Endothelial cell of umbilical vein (primary cell): ENCODE results near the gene LAMC2. TPM values are rescaled to one million over a fixed set of nuclear protein-coding genes. Genes with fewer than 3 reads are reported as not detected.

Source experiments
- BruUV-seq: library from RNA; stranded (reverse); fragments of 400-500 nt; replicated peaks from 2 replicates; lab custom pipeline; 2021; lab: Mats Ljungman, UMichigan
- CTCF ChIA-PET: fragments of 300-600, 350-600 bp; sonication (Branson Sonifier 250); formaldehyde crosslinking; loops from one replicate; lab custom pipeline; 2021; ENCODE audit warnings: antibody characterized with exemption, inconsistent platforms; lab: Charles Lee
- POLR2A ChIA-PET: fragments of 300-600, 350-600 bp; sonication (Branson Sonifier 250); formaldehyde crosslinking; loops from one replicate; lab custom pipeline; 2021; ENCODE audit warnings: antibody characterized with exemption, inconsistent platforms; lab: Charles Lee
- DNase-seq: peaks from one replicate; pipeline ENCODE4 v3.0.0-alpha.2; 2011; ENCODE audit warnings: low read depth, low spot score
- FAIRE-seq: peaks from 2 replicates; lab custom pipeline; 2011; peaks lifted over from hg19 to GRCh38; lab: Jason Lieb, UNC
- H2AFZ ChIP-seq: 2 replicates; pipeline ENCODE4 v1.6.0; 2012; ENCODE audit warnings: low read depth, low read length, control low read depth, inconsistent platforms
- H3K27ac ChIP-seq: 2 replicates; pipeline ENCODE4 v1.5.1; 2011; ENCODE audit warnings: low read depth, mild to moderate bottlenecking, control low read depth, low read length, moderate library complexity; ENCODE audit not compliant: insufficient read depth
- H3K27me3 ChIP-seq, 2 experiments: 2 replicates each; pipeline versions ENCODE4 v1.6.0 to v1.6.1; 2011; ENCODE audit warnings: low read length in 2 of 2, mixed read lengths in 1 of 2; ENCODE audit not compliant: control insufficient read depth in 2 of 2, insufficient read depth in 2 of 2
- H3K36me3 ChIP-seq, 2 experiments: 2 replicates in 1 of 2; 3 replicates in 1 of 2; pipeline ENCODE4 v1.5.1; 2011; ENCODE audit warnings: low read length in 2 of 2, mild to moderate bottlenecking in 1 of 2, moderate library complexity in 1 of 2; ENCODE audit not compliant: control insufficient read depth in 2 of 2, insufficient read depth in 2 of 2; ENCODE audit errors: extremely low read depth in 1 of 2
- H3K4me1 ChIP-seq: 3 replicates; pipeline ENCODE4 v1.5.1; 2011; ENCODE audit warnings: mild to moderate bottlenecking, low read length; ENCODE audit not compliant: control insufficient read depth, insufficient read depth; ENCODE audit errors: extremely low read depth
- H3K4me2 ChIP-seq: 2 replicates; pipeline ENCODE4 v1.6.1; 2011; ENCODE audit warnings: low read length, control low read depth, mixed read lengths; ENCODE audit not compliant: insufficient read depth
- H3K4me3 ChIP-seq, 3 experiments: fragments of 200-600 bp in 1 of 3; sonication (generic), shearing (Covaris generic) in 1 of 3; replicated peaks in 1 of 3; 2 replicates each; pipeline ENCODE4 v1.5.1; 2011 to 2016; ENCODE audit warnings: control low read depth in 3 of 3, low read length in 3 of 3, mild to moderate bottlenecking in 2 of 3, inconsistent platforms in 1 of 3, low read depth in 1 of 3, moderate library complexity in 1 of 3; ENCODE audit not compliant: insufficient read depth in 1 of 3
- H3K79me2 ChIP-seq: 2 replicates; pipeline ENCODE4 v1.6.0; 2012; ENCODE audit warnings: low read length, inconsistent platforms; ENCODE audit not compliant: control insufficient read depth, insufficient read depth
- H3K9ac ChIP-seq: replicated peaks from 2 replicates; pipeline ENCODE3; 2011; ENCODE audit warnings: low read length, control low read depth; ENCODE audit not compliant: insufficient read depth; ENCODE audit errors: extremely low read depth
- H3K9me1 ChIP-seq: replicated peaks from 3 replicates; pipeline ENCODE4 v1.6.0; 2011; ENCODE audit warnings: mild to moderate bottlenecking, low read length; ENCODE audit not compliant: control insufficient read depth, insufficient read depth; ENCODE audit errors: extremely low read depth
- H3K9me3 ChIP-seq: replicated peaks from 2 replicates; pipeline ENCODE4 v1.5.1; 2012; ENCODE audit warnings: low read length, inconsistent platforms; ENCODE audit not compliant: control insufficient read depth, insufficient read depth
- H4K20me1 ChIP-seq: replicated peaks from 2 replicates; pipeline ENCODE3; 2011; ENCODE audit warnings: mild to moderate bottlenecking, low read length; ENCODE audit not compliant: control insufficient read depth, insufficient read depth; ENCODE audit errors: extremely low read depth
- EZH2 ChIP-seq: IDR thresholded peaks from 2 replicates; pipeline ENCODE4 v1.6.1; 2012; ENCODE audit warnings: borderline replicate concordance, low read depth, mild to moderate bottlenecking, moderate library complexity, low read length, inconsistent platforms; ENCODE audit not compliant: severe bottlenecking
- FOS ChIP-seq: IDR thresholded peaks from 2 replicates; pipeline ENCODE4 v1.6.1; 2011; ENCODE audit warnings: mild to moderate bottlenecking, low read length, moderate library complexity, borderline replicate concordance; ENCODE audit not compliant: insufficient read depth
- GATA2 ChIP-seq: IDR thresholded peaks from 2 replicates; pipeline ENCODE4 v1.7.0; 2011; ENCODE audit warnings: low read depth, mild to moderate bottlenecking, moderate library complexity, mixed read lengths, low read length; ENCODE audit not compliant: insufficient read length, insufficient read depth
- JUN ChIP-seq: IDR thresholded peaks from 2 replicates; pipeline ENCODE4 v1.6.1; 2011; ENCODE audit warnings: borderline replicate concordance, low read depth; ENCODE audit not compliant: insufficient read length, insufficient read depth
- MYC ChIP-seq: IDR thresholded peaks from one replicate; pipeline ENCODE4 v1.6.1; 2011; ENCODE audit warnings: mild to moderate bottlenecking, low read depth, low read length
- POLR2AphosphoS5 ChIP-seq: IDR thresholded peaks from 2 replicates; pipeline ENCODE4 v1.6.1; 2012; ENCODE audit warnings: low read depth, mild to moderate bottlenecking, control low read depth, low read length, moderate library complexity; ENCODE audit not compliant: insufficient read depth
- dilution Hi-C: fragments of 300-500 bp; cut with MboI; formaldehyde crosslinking; loops from one replicate; pipeline ENCODE4 v1.15.0; 2019; ENCODE audit warnings: low sequenced_read_pairs; ENCODE audit not compliant: extremely low pct_ligation_motif_present
- intact Hi-C: fragments of 100-400 bp; cut with micrococcal nuclease; formaldehyde crosslinking; loops from one replicate; pipeline ENCODE4 v1.10.0; 2022
- polyA plus RNA-seq, 4 experiments: library from polyadenylated mRNA; depleted of rRNA in 3 of 4; stranded (reverse) in 3 of 4; unstranded in 1 of 4; fragments of >200 nt; gene quantifications; 2 replicates each; pipeline versions ENCODE4 v1.2.1 to v1.2.3, GENCODE V29; 2011 to 2012; ENCODE audit warnings: missing spikeins in 1 of 4
- total RNA-seq: library from RNA; stranded (reverse); gene quantifications from 2 replicates; pipeline ENCODE4 v1.2.3, GENCODE V29; 2021
- TF ChIP-seq, protein P1 (sequence below): IDR thresholded peaks from 2 replicates; pipeline ENCODE4 v1.6.1; 2011; ENCODE audit not compliant: insufficient read depth, insufficient read length
- TF ChIP-seq, protein P2 (sequence below), 2 donors: IDR thresholded peaks; 1 replicate in 1 of 2; 2 replicates in 1 of 2; pipeline ENCODE4 v1.5.1; 2011; ENCODE audit warnings: low read length in 2 of 2, mild to moderate bottlenecking in 2 of 2, moderate library complexity in 2 of 2, control low read depth in 1 of 2, inconsistent platforms in 1 of 2, low read depth in 1 of 2; ENCODE audit not compliant: insufficient read depth in 1 of 2; ENCODE audit errors: extremely low read depth in 1 of 2

The LAMC2 gene
- total and polyA plus RNA-seq, 2 donors (not counting 3 experiments of a cell fraction or from before 2014, with no cell fraction given), result 0.23 to 0.82 TPM

DNA sequence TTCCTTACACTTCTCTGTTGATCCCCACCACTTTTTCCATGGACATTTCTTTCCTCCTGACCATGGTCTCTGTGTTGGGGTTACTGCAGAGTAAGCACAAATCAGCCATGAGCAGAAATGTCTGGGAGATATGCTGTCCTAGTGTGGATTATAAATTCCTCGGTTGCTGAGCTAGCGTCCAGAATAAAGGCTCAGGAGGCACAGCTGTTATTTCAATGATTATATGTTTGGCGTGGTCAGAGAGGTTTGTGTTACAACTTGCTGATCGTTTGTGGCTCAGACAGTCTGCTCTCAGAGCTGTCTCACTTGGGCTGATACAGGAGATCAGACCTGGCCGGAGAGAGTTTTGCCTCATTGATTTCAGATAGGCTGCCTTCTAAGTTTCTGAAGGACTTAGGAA, 37.5 kb upstream of the LAMC2 start:
- dilution Hi-C loops (no loop called here), intact Hi-C loops (no loop called here)
- H3K9ac ChIP-seq, result no peak overlapping the region
- no peaks in the 10 kb centered on the region for H3K27me3 ChIP-seq
- peaks cover 0 to 7% of the 10 kb centered on the region in 2 experiments for H3K36me3 ChIP-seq
- CTCF ChIA-PET, result interaction anchor here (0.8 to 2.0 kb wide), 3 partner anchors 10 to 186 kb away, joined by 3 to 6 read pairs (median 4); no protein-coding TSS in a partner anchor
- FAIRE-seq (no peak), DNase-seq (no peak)
- H3K4me1 ChIP-seq, result no peaks in the 10 kb centered on the region
- H3K9me1 ChIP-seq, result no peaks in the 10 kb centered on the region
- H3K4me3 ChIP-seq, result no peak overlapping the region
- no peak overlapping the region for H2AFZ ChIP-seq
- H4K20me1 ChIP-seq, result no peaks in the 10 kb centered on the region
- BruUV-seq, result no TSS peak
- no peak overlapping the region for H3K4me2 ChIP-seq
- no peaks in the 10 kb centered on the region for H3K9me3 ChIP-seq
- TF ChIP-seq MYC (no peak), GATA2 (no peak), JUN (no peak), EZH2 (no peak), FOS (no peak), POLR2AphosphoS5 (no peak)
- TF ChIP-seq, protein P1, sequence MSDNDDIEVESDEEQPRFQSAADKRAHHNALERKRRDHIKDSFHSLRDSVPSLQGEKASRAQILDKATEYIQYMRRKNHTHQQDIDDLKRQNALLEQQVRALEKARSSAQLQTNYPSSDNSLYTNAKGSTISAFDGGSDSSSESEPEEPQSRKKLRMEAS, result no peak
- TF ChIP-seq, protein P2, sequence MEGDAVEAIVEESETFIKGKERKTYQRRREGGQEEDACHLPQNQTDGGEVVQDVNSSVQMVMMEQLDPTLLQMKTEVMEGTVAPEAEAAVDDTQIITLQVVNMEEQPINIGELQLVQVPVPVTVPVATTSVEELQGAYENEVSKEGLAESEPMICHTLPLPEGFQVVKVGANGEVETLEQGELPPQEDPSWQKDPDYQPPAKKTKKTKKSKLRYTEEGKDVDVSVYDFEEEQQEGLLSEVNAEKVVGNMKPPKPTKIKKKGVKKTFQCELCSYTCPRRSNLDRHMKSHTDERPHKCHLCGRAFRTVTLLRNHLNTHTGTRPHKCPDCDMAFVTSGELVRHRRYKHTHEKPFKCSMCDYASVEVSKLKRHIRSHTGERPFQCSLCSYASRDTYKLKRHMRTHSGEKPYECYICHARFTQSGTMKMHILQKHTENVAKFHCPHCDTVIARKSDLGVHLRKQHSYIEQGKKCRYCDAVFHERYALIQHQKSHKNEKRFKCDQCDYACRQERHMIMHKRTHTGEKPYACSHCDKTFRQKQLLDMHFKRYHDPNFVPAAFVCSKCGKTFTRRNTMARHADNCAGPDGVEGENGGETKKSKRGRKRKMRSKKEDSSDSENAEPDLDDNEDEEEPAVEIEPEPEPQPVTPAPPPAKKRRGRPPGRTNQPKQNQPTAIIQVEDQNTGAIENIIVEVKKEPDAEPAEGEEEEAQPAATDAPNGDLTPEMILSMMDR (IDR thresholded peaks at IDR 0.05; ENCODE audit: extremely low read depth in 1 of 2, insufficient read depth in 1 of 2, low read depth in 1 of 2, low read length in 2 of 2), result no peak
- H3K79me2 ChIP-seq, result no peaks in the 10 kb centered on the region
- H3K27ac ChIP-seq, result no peak overlapping the region
- POLR2A ChIA-PET, result no interaction called here
